Hematopoietic multipotent progenitor cell treated with erythropoietin and hydrocortisone succinate and interleukin-3 and kit ligand, for 15 days (in vitro differentiated cells): ENCODE results near the gene KCNE4.
"Not testable (repeated sequence)": the region's sequence is repeated elsewhere in the genome, so short reads cannot be mapped to it uniquely, and the experiment has no call there.

ENCODE experiments used
- DNase-seq: peaks from one replicate; pipeline ENCODE4 v3.0.0-alpha.2; 2015; ENCODE audit warnings: low spot score

The KCNE4 gene

GRCh38 chr2:223058952-223059716 lies 7.1 kb downstream of the KCNE4 start:
- DNase-seq = no peak

- DNase-seq = no peak
Measured at GRCh38 chr2:223060201-223060825, 8.3 kb downstream of the KCNE4 start.

GRCh38 chr2:223062396-223062795 lies 10.4 kb downstream of the KCNE4 start:
- DNase-seq = no peak

GRCh38 chr2:223065107-223065506 lies 13.1 kb downstream of the KCNE4 start:
- DNase-seq = no peak

- no peak for DNase-seq
Measured at GRCh38 chr2:223066721-223067120, 14.7 kb downstream of the KCNE4 start.

- DNase-seq = no peak
Measured at GRCh38 chr2:223068071-223068470, 16.1 kb downstream of the KCNE4 start.

GRCh38 chr2:223069465-223069864 lies 17.5 kb downstream of the KCNE4 start:
- DNase-seq = no peak

GRCh38 chr2:223069988-223070387 lies 18.0 kb downstream of the KCNE4 start:
- no peak for DNase-seq

GRCh38 chr2:223071139-223071538 lies 19.1 kb downstream of the KCNE4 start:
- DNase-seq = no peak

GRCh38 chr2:223072826-223073225 lies 20.8 kb downstream of the KCNE4 start:
- DNase-seq = no peak

- no peak for DNase-seq
Measured at GRCh38 chr2:223075301-223076270, 23.6 kb downstream of the KCNE4 start.

- DNase-seq = no peak
Measured at GRCh38 chr2:223076573-223076972, 24.6 kb downstream of the KCNE4 start.

GRCh38 chr2:223078482-223078881 lies 26.5 kb downstream of the KCNE4 start:
- DNase-seq = no peak

GRCh38 chr2:223079378-223079777 lies 27.4 kb downstream of the KCNE4 start:
- DNase-seq = no peak

GRCh38 chr2:223079925-223080324 lies 27.9 kb downstream of the KCNE4 start:
- DNase-seq = no peak

- not testable (repeated sequence) for DNase-seq
Measured at GRCh38 chr2:223080790-223081360, 28.9 kb downstream of the KCNE4 start.

- DNase-seq = no peak
Measured at GRCh38 chr2:223081789-223082188, 29.8 kb downstream of the KCNE4 start.

- DNase-seq = no peak
Measured at GRCh38 chr2:223082706-223083105, 30.7 kb downstream of the KCNE4 start.

- no peak for DNase-seq
Measured at GRCh38 chr2:223083402-223084070, 31.5 kb downstream of the KCNE4 start.

GRCh38 chr2:223084873-223085272 lies 32.9 kb downstream of the KCNE4 start:
- no peak for DNase-seq

GRCh38 chr2:223086370-223086981 lies 34.5 kb downstream of the KCNE4 start:
- DNase-seq = no peak
